ENCODE results near the gene C1QTNF6. TPM values are rescaled to one million over a fixed set of nuclear protein-coding genes. Genes with fewer than 3 reads are reported as not detected.

Gene C1QTNF6
- total and polyA plus RNA-seq, 2 of the 8 experiments (the other 6 are each of a cell fraction or from before 2014, with no cell fraction given), result 3.1 to 6.5 TPM

- TF ChIP-seq NANOG (IDR thresholded peaks at IDR 0.05; ENCODE audit: insufficient read depth, low read depth, low read length, poor library complexity, severe bottlenecking) (no peak), GTF2F1 (IDR thresholded peaks at IDR 0.05; ENCODE audit: borderline replicate concordance, low read depth, low read length) (no peak), SP2 (IDR thresholded peaks at IDR 0.05; ENCODE audit: low read length) (no peak), ASH2L (IDR thresholded peaks at IDR 0.05; ENCODE audit: low read length) (no peak), SIX5 (IDR thresholded peaks at IDR 0.05; ENCODE audit: low read depth, low read length) (no peak), CREB1 (IDR thresholded peaks at IDR 0.05) (no peak), RBBP5 (IDR thresholded peaks at IDR 0.05; ENCODE audit: borderline replicate concordance, low read depth, low read length) (no peak)
- TF ChIP-seq, protein P1, sequence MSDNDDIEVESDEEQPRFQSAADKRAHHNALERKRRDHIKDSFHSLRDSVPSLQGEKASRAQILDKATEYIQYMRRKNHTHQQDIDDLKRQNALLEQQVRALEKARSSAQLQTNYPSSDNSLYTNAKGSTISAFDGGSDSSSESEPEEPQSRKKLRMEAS (IDR thresholded peaks at IDR 0.05), result no peak
Observed at GRCh38 chr22:37205046-37205445, 17.0 kb upstream of the C1QTNF6 start (continued).

All from H1 (cell line).